ENCODE measurements around the gene ACR. TPM values are rescaled to one million over a fixed set of nuclear protein-coding genes. Genes with fewer than 3 reads are reported as not detected.

The ACR gene
- total and polyA plus RNA-seq, 2 of the 13 experiments (the other 11 are each of a cell fraction or from before 2014, with no cell fraction given), result 0.15 TPM; not detected in 1

- no peak for TF ChIP-seq CEBPZ (IDR thresholded peaks at IDR 0.05; ENCODE audit: low read length)
- TF ChIP-seq ZNF318 (CRISPR knock-in tag; IDR thresholded peaks at IDR 0.05), result no peak
- no peak for TF ChIP-seq SMC3 (IDR thresholded peaks at IDR 0.05; ENCODE audit: low read length)
- 0 out of 2 replicates have a peak, but pooled peaks have one; percentile 23 for TF ChIP-seq PATZ1 (CRISPR knock-in tag; IDR thresholded peaks at IDR 0.05)
- TF ChIP-seq TFAP4 (IDR thresholded peaks at IDR 0.05; ENCODE audit: borderline replicate concordance, low read depth), result peak; percentile 92
- no peak for TF ChIP-seq THRA (CRISPR knock-in tag; IDR thresholded peaks at IDR 0.05; ENCODE audit: borderline replicate concordance)
- no peak for TF ChIP-seq ZNF296 (CRISPR knock-in tag; conservative IDR thresholded peaks at IDR 0.05)
- TF ChIP-seq RXRA (CRISPR knock-in tag; IDR thresholded peaks at IDR 0.05), result no peak
- no peak for TF ChIP-seq ZNF746 (CRISPR knock-in tag; IDR thresholded peaks at IDR 0.05)
- peak; percentile 58; the same call in 1 of the 2 replicates for TF ChIP-seq ZBTB7A (CRISPR knock-in tag; IDR thresholded peaks at IDR 0.05)
- TF ChIP-seq HHEX (CRISPR knock-in tag; IDR thresholded peaks at IDR 0.05), result no peak
- TF ChIP-seq KDM2A (CRISPR knock-in tag; IDR thresholded peaks at IDR 0.05; ENCODE audit: borderline replicate concordance, low read depth), result 0 out of 2 replicates have a peak, but pooled peaks have one; percentile 13
These were observed 40.1 kb upstream of the ACR start (continued) for GRCh38 chr22:50697667-50698506.

All from HepG2 (cell line).